Body of pancreas (tissue), 4 donors: ENCODE results near the gene RHOV. TPM values are rescaled to one million over a fixed set of nuclear protein-coding genes. Genes with fewer than 3 reads are reported as not detected.

ENCODE experiments used
- ATAC-seq: fragments of 150-250 bp; one replicate; pipeline ENCODE4 v1.9.1; 2016
- DNase-seq, 4 donors: peaks; one replicate each; pipeline ENCODE4 v3.0.0-alpha.2; 2019
- H3K27ac ChIP-seq, 4 donors: fragments of 200-600 bp; sonication (generic); 1 replicate in 3 of 4; 2 replicates in 1 of 4; pipeline versions ENCODE4 v1.5.1 to v1.6.1; 2016 to 2019; ENCODE audit warnings: mild to moderate bottlenecking in 1 of 4, mixed read lengths in 1 of 4, moderate library complexity in 1 of 4
- H3K27me3 ChIP-seq, 2 donors: fragments of 200-600 bp; sonication (generic); one replicate each; pipeline ENCODE4 v1.6.0; 2016; ENCODE audit warnings: mild to moderate bottlenecking in 1 of 2
- H3K36me3 ChIP-seq, 2 donors: fragments of 200-600 bp; sonication (generic); replicated peaks in 1 of 2; 2 replicates each; pipeline ENCODE4 v1.5.1; 2016; ENCODE audit warnings: low read depth in 2 of 2; ENCODE audit not compliant: insufficient read depth in 1 of 2
- H3K4me1 ChIP-seq: fragments of 200-600 bp; sonication (generic); one replicate; pipeline ENCODE4 v1.6.0; 2016
- H3K4me3 ChIP-seq, 2 donors: fragments of 200-600 bp; sonication (generic); 1 replicate in 1 of 2; 2 replicates in 1 of 2; pipeline ENCODE4 v1.5.1; 2016 to 2019
- H3K9me3 ChIP-seq, 3 donors: fragments of 200-600 bp; sonication (generic); 1 replicate in 2 of 3; 2 replicates in 1 of 3; pipeline ENCODE4 v1.5.1; 2016
- POLR2A ChIP-seq, 3 donors: fragments of 450-650 bp; IDR thresholded peaks; one replicate each; pipeline ENCODE4 v1.6.1; 2016; ENCODE audit warnings: antibody characterized with exemption in 3 of 3, mild to moderate bottlenecking in 2 of 3
- WGBS, 2 donors: methylation state at CpG; one replicate each; pipeline ENCODE4 v1.1.5; 2017; 5-methylcytosine and 5-hydroxymethylcytosine counted together
- intact Hi-C: fragments of 100-400 bp; cut with DNase I; formaldehyde crosslinking; loops from one replicate; pipeline ENCODE4 v1.15.1; 2023
- total RNA-seq, 2 donors: library from RNA; depleted of rRNA; stranded (reverse); fragments of >200 nt; gene quantifications; one replicate each; pipeline ENCODE4 v1.1.0, GENCODE V29; 2016
- TF ChIP-seq, protein P1 (sequence below), 7 experiments: fragments of 450-650 bp in 4 of 7; fragments of 200-600 bp in 3 of 7; sonication (generic) in 3 of 7; IDR thresholded peaks; one replicate each; pipeline ENCODE4 v1.5.1; 2016 to 2019; ENCODE audit warnings: antibody characterized with exemption in 7 of 7

The RHOV gene
- total RNA-seq, 2 donors from 2014 or later = 6.2 to 6.3 TPM

DNA sequence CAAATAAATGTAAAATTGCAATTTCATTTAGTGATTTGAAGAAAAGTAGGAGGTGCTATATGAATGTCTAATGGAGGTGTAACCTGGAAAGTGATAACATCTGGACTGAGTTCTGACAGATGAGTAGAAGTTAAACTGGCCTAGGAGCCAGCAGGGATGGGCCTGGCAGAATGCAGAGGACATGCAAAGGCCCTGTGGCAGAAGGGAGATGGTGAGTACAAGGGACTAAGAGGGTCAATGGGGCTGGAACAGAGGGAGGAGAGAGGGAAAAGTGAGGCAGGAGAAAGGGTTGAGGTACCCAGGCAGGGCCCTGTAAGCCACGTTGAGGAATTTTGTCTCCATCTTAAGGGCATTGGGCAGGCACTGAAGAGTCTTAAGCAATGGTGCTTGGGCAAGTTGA lies 42.2 kb downstream of the RHOV start:
- DNase-seq (no peak), ATAC-seq (no peak)
- TF ChIP-seq, protein P1, sequence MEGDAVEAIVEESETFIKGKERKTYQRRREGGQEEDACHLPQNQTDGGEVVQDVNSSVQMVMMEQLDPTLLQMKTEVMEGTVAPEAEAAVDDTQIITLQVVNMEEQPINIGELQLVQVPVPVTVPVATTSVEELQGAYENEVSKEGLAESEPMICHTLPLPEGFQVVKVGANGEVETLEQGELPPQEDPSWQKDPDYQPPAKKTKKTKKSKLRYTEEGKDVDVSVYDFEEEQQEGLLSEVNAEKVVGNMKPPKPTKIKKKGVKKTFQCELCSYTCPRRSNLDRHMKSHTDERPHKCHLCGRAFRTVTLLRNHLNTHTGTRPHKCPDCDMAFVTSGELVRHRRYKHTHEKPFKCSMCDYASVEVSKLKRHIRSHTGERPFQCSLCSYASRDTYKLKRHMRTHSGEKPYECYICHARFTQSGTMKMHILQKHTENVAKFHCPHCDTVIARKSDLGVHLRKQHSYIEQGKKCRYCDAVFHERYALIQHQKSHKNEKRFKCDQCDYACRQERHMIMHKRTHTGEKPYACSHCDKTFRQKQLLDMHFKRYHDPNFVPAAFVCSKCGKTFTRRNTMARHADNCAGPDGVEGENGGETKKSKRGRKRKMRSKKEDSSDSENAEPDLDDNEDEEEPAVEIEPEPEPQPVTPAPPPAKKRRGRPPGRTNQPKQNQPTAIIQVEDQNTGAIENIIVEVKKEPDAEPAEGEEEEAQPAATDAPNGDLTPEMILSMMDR (IDR thresholded peaks at IDR 0.05) = no peak
- no peak for TF ChIP-seq POLR2A (IDR thresholded peaks at IDR 0.05)
- no peaks in the 10 kb centered on the region for H3K4me1 ChIP-seq
- no peaks in the 10 kb centered on the region for H3K36me3 ChIP-seq
- intact Hi-C loops = no loop called here
- no peak overlapping the region for H3K27ac ChIP-seq
- no peaks in the 10 kb centered on the region for H3K27me3 ChIP-seq
- WGBS, 2 donors = 82 to 94% methylated on average over 1 of the region's 1 CpG
- no peaks in the 10 kb centered on the region for H3K9me3 ChIP-seq
- no peak overlapping the region for H3K4me3 ChIP-seq

DNA sequence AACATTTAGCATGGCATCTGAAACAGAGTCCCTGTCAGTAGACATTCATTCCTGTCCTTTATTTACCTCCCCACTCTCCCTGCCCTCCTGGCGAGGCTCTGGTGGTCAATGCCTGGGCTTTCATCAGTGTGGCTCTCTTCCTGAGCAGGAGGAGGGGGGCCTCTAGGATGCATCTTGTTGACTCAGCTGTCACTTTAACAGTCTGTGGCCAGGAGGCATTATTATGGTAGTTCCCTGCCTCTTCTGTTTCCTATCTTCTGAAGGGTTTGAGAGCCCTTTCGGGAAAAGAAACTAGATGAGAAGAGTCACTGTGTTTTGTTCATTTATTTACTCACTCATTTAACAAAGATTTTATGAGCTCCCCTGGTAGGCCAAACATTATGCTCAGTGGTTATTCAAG lies 43.1 kb downstream of the RHOV start:
- H3K4me1 ChIP-seq = peaks cover 4% of the 10 kb centered on the region
- no peak for TF ChIP-seq POLR2A (IDR thresholded peaks at IDR 0.05)
- TF ChIP-seq, protein P1 (IDR thresholded peaks at IDR 0.05) = no peak
- H3K27ac ChIP-seq = no peak overlapping the region
- DNase-seq = no peak
- no peak for ATAC-seq
- H3K36me3 ChIP-seq = no peaks in the 10 kb centered on the region
- H3K27me3 ChIP-seq = no peaks in the 10 kb centered on the region
- H3K4me3 ChIP-seq = no peak overlapping the region
- WGBS, 2 donors = 82 to 87% methylated on average over 2 of the region's 2 CpGs
- intact Hi-C loops = no loop called here
- no peaks in the 10 kb centered on the region for H3K9me3 ChIP-seq

DNA sequence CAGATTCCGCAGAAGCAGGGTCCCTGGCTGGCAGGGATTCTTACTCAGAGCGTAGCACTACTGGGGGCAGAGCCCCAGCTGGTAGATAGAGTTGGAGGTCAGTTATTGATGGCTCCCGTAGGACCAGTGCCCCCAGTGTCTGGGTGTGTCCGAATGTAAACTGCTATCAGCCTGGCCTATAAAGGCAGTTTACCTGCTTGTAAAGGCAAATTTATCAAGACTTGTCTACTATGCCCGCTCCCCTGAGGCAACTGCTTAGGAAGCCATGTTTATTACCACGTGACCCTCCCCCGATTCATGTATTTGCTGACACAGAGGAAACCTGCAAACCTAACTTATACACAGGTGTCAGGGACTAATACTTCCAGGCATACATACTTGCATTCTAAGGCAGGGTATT lies 44.9 kb downstream of the RHOV start:
- H3K27me3 ChIP-seq = no peaks in the 10 kb centered on the region
- ATAC-seq (no peak), DNase-seq (no peak)
- TF ChIP-seq POLR2A (IDR thresholded peaks at IDR 0.05) = no peak
- TF ChIP-seq, protein P1 (IDR thresholded peaks at IDR 0.05) = no peak
- no peaks in the 10 kb centered on the region for H3K36me3 ChIP-seq
- H3K9me3 ChIP-seq = no peaks in the 10 kb centered on the region
- intact Hi-C loops = no loop called here
- peaks cover 11% of the 10 kb centered on the region for H3K4me1 ChIP-seq
- H3K4me3 ChIP-seq = no peak overlapping the region
- H3K27ac ChIP-seq = no peak overlapping the region
- 75 to 77% methylated on average over 5 to 7 of the region's 7 CpGs for WGBS, 2 donors

DNA sequence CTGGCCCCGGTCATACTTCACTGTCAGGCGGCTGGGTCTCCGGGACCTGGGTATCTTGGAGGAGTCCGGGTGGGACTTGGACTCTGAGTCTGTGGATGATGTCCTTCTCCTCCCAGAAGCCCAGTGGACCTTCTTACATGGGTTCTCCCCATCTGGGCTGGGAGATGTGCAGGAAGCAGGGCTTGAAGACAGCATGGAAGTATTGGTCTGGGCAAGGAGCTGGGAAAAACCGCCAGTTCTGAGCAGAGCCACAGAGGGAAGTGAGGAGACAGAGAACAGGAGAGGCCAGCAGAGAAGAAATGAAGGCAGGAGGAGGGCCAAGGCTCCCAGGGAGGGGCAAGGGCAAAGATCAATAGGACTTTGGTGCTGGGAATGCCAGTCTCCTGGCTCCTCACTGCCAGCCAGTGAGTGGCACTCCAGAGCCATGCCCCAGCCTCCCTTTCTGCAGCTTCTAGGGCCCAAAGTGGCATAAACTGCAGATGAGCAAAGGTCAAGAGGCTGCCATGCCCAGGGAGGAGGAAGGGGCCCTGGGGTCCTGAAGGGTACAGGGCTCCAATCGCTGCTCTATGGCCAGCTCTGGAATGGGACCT lies 45.5 kb downstream of the RHOV start, which contains the start of gene PPP1R14D:
Gene PPP1R14D (minus strand): TSS at position 262 of the 590 bp plus-strand sequence. CDS start 67 bp downstream, at position 195.
- WGBS, 2 donors = 79 to 88% methylated on average over 3 of the region's 6 CpGs

More for the DNA sequence above, 45.5 kb downstream of the RHOV start, which contains the start of gene PPP1R14D:
- H3K9me3 ChIP-seq = no peaks in the 10 kb centered on the region
- intact Hi-C loops = no loop called here
- peaks cover 11% of the 10 kb centered on the region for H3K4me1 ChIP-seq
- H3K36me3 ChIP-seq = no peaks in the 10 kb centered on the region
- H3K27ac ChIP-seq = no peak within 1 kb of the TSS
- no peaks in the 10 kb centered on the region for H3K27me3 ChIP-seq
- H3K4me3 ChIP-seq = no peak within 1 kb of the TSS
- TF ChIP-seq POLR2A (IDR thresholded peaks at IDR 0.05) = no peak
- TF ChIP-seq, protein P1 (IDR thresholded peaks at IDR 0.05) = no peak
- DNase-seq (no peak), ATAC-seq (no peak)
